GM13977 (cell line): ENCODE measurements around the gene SKAP2.

Experiments used
- DNase-seq: peaks from one replicate; pipeline ENCODE4 v3.0.0; 2012; ENCODE audit warnings: low spot score
- CTCF ChIP-seq: IDR thresholded peaks from 2 replicates; pipeline ENCODE4 v1.5.1; 2012; ENCODE audit warnings: mild to moderate bottlenecking, control low read depth; ENCODE audit not compliant: insufficient read depth; ENCODE audit errors: extremely low read depth, missing control alignments
- in situ Hi-C: fragments of 300-500 bp; cut with MboI; formaldehyde crosslinking; loops from one replicate; pipeline ENCODE4 v1.12.0; 2022; ENCODE audit warnings: low sequenced_read_pairs, low pct_unique_long_range_greater_than_20kb, mixed read lengths, inconsistent platforms; ENCODE audit not compliant: unreplicated experiment

SKAP2 gene

GRCh38 chr7:26690135-26690805, 174.1 kb downstream of the SKAP2 start:
- no peak for TF ChIP-seq CTCF

DNA sequence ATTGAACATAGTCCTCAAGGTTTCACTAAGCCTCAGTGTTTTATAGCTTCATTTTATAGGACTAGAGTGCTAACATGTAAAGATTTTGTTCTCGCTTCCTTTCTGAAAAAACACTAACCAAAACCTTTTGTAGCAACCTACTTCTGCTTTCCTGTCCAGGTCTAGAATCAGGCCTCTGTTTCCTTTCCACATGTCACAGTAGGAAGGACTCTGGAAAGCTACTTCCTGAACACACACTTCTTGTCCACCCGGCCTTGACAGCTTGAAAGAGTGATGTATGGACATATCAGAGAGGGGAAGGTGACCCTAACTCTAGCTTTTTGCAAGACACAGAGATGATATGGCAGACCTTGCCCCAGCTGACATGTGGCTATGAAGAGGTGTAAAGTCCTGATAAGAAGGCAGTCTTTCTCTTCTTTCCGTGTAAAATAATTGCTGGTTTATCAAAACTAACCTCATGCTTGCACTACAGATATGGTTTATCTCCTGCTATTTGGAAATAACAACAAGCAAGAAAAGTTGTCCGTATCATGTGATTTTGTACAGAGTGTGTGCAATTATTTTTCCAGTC, 175.4 kb downstream of the SKAP2 start:
- in situ Hi-C loops, result no loop called here
- TF ChIP-seq CTCF, result no peak
- no peak for DNase-seq

More at GRCh38 chr7:26690135-26690805, 174.1 kb downstream of the SKAP2 start:
- no peak for DNase-seq
- in situ Hi-C loops, result no loop called here

DNA sequence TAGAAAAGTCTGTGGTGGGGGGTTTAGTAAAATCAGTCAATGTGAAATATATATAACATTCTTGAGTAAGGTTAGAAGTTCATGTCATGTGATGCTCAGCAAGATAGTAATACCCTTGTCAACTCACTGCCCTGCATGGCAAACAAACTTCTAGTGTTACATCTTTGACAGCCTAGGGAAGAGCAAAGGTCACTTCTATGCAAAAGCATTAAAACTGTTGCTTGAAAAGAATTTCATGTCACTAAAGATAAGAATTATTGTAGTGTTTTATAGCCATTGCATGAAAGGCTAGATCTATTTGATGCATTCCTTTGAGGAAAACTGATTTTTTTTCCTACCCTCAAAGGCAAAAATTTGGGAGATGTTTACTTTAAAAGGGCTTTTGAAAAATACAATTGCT, 176.0 kb downstream of the SKAP2 start:
- in situ Hi-C loops, result no loop called here
- TF ChIP-seq CTCF, result no peak
- DNase-seq, result no peak

GRCh38 chr7:26687032-26687431, 177.4 kb downstream of the SKAP2 start:
- in situ Hi-C loops, result no loop called here
- no peak for TF ChIP-seq CTCF
- no peak for DNase-seq

GRCh38 chr7:26686448-26686981, 177.9 kb downstream of the SKAP2 start:
- in situ Hi-C loops, result no loop called here
- DNase-seq, result no peak

DNA sequence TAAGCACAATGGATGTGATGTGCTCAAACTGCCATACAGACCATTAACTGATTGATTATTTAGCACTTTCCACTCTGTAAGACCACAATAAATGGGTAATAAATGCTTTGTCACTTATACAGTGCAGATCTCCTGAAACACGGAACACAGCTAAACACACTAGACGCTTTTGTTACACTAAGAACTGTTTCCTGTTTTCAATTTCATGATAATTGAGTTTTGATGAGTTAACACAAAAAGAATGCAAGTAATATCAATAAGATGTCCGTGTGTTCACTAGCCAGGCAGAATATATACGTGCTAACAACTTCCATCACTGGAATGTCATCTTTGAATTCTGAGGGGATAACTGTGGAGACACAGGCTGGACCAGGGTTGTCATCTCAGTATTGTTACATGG, 178.8 kb downstream of the SKAP2 start:
- TF ChIP-seq CTCF, result no peak
- in situ Hi-C loops, result no loop called here
- DNase-seq, result no peak

More at GRCh38 chr7:26686448-26686981, 177.9 kb downstream of the SKAP2 start:
- peak; percentile 45 for TF ChIP-seq CTCF
